HG02981 (cell line): ENCODE results near the gene NSG1.

ENCODE experiments used
- ATAC-seq: cut with Tn5 transposase; IDR thresholded peaks from one replicate; pipeline ENCODE4 v1.9.1; 2021; ENCODE audit warnings: mild to moderate bottlenecking, moderate library complexity; ENCODE audit not compliant: unreplicated experiment

Gene NSG1

DNA sequence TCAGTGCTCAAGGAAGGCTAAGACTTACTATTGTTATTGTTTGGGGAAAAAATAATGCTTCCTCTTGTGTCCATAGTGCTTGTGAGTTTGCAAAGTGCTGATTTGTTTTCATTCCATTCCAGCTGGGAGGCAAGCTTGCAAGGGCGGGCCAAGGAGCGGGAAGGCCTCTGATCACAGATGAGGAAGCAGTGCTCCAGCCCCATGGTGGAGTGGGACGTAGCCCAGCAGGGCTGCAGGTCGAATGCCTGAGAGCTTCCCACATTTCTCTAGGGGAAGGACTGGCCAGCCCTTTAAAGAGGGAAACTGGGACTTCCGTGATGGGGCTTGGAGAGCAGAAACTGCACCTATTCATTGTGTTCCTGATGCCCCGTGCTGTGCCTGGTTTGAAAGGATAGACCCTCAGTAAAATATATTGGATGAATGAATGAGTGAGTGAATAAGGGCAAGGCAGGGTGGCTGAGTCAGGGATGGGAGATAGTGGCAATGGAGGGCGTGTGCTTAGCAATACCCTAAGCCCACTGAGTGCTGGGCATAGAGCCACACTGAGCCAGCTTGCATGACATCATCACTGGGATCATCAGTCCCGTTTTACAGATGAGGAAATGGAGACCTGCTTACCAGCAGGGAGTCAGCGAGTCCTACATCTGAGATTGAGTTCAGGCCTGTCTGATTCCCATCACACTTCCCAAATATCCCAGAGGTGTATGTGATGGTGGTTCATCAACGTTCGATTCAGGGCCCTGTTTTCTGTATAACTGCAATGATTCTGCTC is 17.9 kb upstream of the NSG1 start:
- no peak for ATAC-seq

DNA sequence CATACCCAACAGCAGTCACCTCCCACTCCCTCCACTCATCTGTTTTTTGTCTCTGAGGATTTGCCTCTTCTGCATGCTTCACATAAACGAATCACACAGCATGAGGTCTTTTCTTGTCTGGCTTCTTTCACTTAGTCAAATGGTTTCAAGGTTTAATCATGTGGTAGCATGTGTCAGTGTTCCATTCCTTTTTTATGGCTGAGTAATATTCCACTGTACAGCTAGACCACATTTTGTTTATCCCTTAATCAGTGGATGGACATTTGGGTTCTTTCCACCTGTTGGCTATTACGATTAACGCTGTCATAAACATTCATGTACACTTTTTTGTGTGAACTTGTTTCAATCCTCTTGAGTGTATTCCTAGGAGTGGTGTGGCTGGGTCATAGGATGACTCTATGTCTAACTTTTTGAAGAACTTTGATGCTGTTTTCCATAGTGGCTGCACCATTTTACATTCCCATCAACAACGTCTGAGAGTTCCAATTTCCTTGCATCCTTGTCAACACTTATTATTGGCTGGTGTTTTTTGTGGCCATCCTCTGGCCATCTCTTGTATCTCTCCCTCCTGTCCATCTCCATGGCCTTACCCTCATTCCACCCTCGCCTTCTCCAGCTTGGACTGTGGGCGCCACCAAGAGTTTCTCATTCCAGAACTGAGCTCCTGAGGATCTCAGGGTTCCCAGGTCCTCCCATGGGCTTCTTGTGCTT is 12.4 kb upstream of the NSG1 start:
- ATAC-seq: no peak

DNA sequence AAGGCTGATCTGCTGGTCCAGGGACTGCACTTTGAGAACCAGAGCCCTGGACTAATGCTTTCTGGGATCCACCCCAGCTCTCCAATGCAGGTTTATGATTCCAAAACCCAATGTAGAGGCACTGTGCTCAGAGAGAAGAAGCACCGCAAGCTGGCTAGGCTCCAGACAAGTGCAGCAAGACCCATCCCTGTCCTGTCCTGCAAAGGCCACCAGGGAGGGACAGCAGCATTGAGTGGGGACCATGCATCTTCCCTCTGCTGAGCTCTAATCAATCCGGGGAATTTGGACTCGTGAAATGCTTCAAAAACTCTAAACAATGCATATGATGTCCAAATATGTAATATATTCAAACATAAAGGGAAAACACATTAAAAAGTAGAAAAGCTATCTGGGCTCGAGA is 10.8 kb upstream of the NSG1 start:
- ATAC-seq: no peak

DNA sequence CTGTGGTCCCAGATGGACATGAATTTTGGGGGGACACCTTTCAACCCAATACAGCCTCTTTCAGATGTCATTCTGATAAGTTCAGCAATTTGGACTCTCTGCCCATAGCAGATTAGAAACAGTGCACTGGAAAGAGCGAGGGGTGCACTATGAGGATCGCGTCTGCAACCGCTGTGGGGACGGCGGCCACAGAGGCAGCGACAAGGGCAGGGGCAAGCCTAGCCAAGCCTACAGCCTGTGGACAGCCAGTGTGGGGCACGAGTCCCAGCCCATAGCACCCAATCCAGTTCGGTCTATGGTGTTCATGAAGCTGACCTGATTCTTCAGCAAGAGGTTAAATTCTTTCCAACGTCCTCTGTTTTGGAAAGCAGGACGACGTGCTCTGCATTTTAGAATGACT is 9.7 kb upstream of the NSG1 start:
- ATAC-seq: no peak

DNA sequence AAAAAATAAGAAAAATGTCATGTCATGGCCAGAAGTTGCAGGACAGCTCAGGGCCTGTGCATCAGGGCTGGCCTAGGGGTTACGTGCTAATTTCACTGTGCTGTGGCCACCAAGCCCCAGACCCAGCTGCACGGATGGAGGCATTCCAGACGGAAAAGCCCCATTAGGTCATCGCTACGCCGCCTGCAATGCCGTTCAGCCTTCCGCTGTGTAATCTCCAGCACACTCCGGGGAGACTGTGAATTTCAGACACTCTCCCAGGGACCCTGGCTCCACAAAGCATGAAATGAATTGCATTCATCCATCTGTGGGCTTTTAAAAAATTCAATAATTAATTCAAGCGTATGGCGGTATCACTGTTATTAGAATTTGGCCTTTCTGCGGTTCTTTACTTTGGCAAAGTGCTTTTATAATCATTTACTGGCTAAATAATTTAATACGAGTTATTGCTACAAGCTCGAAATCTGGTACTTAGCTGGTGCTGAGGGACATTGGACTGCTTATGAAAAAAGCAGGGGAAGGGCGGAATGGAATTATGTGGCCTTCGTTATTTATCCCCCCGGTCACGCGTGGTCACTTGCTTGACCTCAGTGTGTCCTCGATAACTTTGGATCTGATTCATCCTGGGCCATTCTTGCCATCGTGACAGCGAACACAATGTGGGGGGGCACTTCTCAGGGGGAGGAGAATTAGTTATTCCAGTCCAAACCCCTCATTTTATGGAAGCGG is 9.0 kb upstream of the NSG1 start:
- ATAC-seq: no peak

DNA sequence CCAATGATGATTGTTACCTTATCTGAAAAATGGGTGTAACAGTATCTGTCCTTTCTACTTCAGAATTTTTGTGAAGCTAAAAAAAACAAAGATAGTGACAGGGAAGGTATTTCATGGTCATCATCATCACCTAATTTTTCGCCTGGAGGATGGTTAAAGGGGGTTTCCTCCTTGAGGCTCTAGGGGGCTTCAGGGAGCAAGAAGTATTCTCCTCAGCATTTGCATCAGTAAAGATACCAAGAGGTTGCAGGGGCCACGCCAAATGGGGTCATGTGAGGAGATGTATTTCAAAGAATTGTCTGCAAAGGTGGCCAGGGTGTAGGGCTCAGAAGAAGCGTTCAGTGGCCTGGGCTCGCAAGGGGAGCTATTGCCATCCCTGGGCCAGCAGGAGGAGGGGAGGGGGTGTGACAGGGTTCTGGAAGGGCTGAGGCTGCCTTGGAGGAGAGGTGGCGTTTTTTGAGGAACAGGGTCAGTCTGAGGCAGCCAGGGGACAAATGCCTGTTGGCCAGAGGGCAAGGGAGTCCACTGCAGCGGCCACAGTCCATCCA is 7.3 kb upstream of the NSG1 start:
- ATAC-seq: no peak

DNA sequence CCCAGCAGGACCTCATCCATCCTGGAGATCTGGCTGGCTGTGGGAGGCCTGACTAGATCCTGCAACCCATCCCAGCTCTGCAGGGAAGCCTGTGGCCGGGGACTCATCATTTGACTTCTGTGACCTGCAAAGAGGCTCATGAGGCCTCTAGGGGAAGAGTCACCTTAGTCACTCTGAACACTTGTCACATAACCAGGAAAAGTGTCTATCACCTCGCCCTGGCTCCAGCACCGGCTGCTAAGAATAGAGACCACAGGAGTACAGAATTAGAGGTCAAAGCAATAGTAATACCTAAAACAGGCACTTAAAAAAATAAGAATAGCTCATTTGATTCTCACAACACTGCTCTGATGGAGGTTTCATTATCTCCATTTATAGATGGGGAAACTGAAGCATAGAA is 3.8 kb upstream of the NSG1 start:
- ATAC-seq: no peak

DNA sequence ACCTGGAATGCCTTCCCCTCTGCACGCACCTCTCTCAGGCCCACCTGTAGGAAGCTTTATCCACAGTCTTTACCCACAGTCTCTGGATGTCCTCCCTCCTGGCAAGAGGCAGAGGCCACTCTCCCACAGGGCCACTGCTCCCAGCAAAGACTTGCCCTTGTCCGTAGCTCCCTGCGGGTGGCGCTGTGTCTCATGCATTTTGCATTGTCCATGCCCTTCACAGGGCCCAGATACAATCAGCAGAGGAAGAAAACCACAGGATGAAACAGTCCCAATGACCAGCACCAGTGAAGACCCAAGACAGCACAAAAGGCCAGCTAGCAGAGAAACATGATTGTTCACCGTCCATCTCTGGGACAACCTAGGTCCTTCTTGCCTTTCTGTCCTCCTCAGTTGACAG is 2.1 kb upstream of the NSG1 start:
- no peak for ATAC-seq

DNA sequence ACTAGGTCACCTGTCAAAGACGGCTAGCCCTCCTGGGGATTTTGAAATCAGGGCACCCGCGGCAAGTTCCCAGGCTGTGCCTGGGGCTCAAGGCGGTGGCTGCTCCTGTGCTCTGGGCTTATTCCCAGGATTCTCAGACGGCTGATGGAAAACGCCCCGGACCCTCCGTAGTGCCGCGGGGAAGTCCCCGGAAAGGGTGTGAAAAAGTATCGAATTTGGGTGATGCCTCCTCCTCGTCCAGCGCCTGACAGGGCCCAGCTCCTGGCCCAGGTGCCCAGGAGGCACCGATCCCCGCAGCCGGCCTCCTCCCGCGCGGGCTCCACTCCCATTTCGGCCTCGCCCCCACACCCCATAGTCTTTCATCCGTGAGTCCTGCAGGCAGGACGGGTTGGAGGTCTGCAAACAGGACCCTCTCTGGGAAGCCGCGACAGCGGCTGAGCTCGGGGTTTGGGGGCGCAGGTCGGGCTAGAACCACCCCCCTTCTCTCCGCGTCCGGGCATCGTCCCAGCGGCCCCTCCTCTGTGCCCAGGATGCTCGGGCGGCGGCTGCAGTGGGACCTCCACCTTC is 1.1 kb upstream of the NSG1 start:
- no peak for ATAC-seq

DNA sequence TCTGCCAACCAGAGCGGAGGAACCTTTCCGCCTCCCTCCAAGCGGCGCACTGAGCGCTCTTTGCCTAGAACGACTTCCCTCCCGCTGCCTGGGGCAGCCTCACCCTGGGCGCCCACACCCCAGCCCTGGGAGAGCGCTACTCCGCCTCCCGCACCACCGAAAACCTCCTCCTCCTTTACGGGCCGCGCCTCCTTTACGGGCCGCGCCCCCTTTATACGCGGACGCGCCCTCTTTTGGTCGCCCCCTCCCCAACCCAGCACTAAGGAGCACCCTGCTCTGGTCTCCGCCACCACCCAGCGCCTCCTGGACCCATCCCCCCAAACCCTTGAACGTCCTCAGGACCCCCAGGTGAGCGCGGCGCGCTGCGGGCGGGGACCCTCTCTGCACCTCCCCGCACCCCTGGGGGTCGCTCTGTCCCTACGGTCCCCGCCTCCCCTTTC is 586 bp upstream of the NSG1 start:
- no peak for ATAC-seq

DNA sequence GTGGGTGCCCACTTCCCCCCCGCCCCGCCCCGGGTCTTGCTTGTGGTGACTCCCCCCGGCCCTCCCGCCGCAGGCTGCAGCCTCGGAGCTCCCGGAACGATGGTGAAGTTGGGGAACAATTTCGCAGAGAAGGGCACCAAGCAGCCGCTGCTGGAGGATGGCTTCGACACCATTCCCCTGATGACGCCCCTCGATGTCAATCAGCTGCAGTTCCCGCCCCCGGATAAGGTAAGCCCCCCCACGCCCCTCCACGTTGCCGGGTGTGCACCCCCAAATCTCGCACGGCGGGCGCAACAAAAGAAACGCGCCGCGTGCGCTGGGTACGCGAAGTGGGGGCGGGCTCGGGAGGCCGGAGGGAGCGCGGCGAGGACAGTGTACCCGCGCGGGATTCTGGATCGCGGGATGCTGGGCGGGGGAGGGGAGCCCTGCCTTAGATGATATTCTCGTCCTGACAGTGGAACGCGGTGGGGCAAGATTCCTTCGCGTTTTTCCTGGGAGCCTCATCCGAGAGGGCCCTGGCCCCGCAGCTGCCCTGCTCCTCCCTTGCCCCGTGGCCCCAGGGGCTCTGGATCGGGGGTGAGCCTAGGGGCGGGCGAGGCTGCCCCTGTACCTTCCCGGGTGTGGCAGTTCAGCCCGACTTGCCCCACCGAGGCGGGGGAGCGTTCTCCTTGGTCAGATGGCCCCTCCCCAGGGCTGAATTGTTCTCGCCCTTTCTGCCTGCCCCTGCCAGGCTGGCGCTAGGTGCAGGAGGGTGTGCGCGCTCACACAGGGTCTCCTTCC is 819 bp downstream of the NSG1 start:
- ATAC-seq: no peak

DNA sequence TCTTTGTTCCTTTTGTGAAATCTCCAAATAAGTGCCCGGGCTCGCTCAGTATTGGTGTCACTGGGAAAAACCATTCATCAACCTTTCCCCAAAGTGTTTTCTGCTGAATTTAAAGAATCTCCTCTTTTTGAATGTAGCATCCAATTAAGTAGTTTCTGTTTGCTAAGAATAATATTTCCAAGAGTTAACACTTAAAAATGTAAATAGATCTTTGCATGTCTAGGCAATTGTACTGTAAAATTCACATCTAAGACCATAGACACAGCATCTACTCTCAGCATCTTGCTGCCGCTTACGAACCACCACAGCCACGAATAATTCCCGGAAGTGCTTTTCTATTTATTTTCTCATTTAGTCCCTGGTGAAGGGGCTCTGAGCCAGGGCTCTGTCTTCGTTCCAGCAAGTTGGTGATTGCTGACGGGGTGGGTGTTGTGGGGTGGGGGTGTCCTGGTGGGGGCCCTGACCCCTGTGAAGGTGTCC is 1.4 kb downstream of the NSG1 start:
- no peak for ATAC-seq

DNA sequence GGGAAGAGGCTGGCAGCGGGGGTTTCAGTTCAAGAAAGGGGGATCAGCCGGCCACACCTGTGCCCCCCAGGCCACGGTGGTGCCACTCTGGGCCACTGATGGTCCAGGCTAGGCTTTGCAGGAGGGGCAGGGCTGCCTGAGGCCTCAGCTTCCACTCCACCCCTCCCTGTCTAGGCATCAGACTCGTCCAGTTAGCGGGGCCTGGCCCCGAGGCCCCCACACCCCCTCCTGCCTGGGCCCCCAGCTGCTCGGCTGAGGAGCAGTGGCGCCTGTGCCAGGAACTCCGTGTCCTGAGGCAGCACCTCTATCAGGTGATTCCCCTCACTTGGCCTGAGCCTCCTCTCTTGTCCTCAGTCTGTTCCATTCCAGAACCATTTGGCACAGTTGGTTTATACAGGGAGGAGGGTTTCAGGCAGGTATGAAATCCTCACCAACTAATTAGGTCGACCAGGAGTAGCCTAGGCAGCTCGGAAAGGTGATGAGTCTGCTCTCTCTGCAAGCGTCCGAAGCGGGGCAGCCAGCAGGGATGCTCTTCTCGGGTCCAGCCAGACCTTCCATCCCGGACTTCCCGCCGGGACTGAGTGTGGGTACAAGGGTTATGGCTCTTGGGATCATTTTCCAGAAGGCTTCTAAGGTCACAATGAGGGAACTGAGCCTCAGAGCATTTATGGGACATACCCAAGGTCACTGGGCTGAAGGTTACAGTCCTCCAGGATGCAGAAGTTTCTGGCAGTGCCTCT is 2.1 kb downstream of the NSG1 start:
- ATAC-seq: no peak

DNA sequence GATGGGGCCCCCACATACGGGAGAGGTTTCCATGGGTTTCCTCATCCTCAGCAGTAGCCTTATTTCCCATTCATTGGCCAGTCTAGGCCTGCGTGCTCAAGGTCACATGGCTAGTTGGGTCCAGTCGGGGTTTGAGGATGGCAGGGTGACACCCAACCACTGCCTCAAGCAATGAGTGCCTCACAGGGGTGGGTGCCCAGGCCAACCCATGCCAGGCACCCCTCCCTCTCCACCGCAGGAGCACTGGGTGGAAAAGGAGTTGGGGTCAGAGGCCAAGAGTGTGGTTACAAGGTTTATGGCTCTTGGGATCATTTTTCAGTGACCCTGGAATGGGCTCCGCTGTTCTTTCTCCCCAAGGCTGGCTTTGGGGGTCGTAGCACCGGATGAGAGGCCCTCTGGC is 3.1 kb downstream of the NSG1 start:
- ATAC-seq: no peak

DNA sequence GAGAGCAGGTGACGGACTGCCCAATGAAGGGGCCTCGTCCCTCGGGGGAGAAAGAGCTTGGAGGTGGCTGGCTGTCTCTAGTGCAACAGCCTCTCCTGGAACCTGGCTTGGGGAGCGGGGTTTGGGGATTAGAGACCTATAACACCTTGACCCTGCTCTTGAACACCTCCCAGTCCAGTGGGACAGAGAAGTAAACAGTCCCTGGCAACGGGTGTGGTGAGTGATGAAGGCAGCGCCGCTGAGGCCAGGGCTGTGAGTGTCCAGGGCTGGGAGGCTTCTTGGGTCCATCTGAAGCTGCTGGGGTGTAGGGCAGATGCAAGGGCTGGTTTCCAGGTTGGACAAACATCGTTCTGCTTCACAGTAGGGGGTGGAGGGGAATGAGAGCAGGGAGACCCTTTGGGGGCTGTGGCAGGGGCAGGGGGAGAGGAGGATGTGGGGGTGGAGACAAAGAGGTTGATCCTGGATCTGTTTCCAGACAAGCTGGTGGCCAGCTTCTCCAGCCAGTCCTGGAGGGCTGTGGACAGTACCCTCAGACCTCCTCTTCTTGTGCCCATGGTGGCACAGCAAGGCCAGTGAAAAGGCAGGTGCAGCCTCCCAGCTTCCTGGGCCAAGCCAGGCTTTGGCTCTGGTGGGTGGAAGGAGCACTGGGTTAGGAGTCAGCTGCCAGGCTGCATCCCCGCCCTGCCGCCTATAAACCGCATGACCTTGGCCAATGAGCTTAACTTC is 3.8 kb downstream of the NSG1 start:
- no peak for ATAC-seq

DNA sequence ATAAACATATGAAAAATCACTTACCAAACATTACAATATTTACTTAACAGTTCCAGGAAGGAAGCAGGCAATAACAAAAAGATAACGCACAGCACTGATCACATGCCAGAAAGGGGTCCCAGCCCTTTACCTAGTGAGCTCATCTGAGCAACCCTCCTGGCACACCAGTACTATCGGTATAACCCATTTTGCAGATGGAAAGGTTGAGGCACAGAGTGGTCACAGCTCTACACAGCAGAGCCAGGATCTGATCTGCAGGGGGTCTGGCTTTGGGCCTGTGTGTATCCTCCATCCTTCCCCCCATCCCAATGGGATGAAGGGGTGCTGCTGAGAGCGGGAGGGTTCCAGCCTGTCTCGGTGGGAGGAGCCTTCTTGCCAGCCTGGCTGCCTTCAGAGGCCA is 5.0 kb downstream of the NSG1 start:
- ATAC-seq: no peak

DNA sequence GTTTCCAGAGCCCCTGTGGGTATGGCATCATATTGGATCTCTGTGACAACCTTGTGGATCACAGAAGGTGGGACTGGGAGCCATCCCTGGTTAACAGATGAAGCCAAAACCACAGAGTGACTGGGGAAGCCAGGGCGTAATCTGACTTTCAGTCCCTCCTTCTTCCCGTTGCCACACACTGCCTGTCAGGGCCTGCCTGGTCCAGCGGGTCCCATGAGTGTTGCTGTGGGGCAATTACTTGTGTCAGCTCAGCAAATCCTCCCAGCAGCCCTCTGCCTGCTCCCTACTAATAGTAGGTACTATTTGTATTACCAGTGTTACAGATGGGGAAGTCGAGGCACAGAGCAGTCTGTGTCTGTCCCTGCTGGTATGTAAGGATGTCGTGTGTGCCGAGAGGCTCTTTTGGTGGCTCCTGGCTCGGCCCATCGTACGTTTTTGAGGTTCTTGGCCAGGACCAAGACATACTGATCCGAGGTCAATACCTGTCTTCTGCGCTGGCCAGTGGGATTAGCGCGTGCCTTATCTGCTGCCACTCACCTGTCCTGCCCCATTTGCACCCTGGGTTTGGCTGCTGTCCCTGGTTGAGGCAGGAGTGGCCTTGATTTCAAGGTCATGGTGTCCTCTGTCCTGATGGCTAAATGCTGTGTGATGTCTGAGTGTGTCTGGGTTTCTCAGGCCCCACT is 5.7 kb downstream of the NSG1 start:
- ATAC-seq: no peak

DNA sequence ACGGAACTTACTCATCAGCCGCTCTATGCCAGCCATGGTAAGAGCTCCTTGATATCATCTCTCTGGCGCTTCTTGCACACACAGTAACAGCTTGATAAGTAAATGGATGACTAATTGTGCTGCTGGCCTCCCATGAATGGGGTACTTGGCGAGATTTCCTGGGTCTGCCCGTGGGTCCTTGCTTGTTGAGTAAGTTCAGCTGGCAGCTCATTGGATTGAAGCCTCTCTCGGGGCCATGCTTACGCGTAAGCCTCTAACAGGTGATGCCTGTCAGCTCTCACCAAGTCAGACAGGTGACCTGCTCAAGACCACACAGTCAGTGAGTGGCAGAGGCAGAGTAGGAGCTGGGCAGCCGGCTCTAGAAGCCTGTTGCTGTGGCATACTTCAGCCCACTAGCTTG is 7.7 kb downstream of the NSG1 start:
- no peak for ATAC-seq

DNA sequence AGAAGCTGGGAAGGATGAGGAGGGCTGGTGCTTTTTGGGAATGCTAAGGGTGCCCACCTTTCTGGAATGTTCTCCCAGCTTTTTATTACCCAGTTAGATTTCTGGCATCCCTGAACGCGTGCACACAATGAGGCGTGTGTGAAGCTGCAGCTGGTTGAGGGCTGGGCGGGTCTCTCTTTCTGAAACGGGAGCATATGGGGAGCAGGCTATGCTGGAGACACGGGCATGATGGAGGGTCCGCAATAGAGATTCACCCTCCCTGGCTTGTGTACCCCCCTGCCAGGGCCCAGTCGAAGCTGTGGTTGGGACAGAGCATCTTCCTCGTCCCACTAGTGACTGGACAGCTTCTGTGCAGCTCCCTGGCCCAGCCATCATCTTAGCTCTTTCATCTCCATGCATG is 8.5 kb downstream of the NSG1 start:
- ATAC-seq: no peak
